SHP77 (cell line): ENCODE measurements around the gene ATP9B.
"Not testable (repeated sequence)": the region's sequence is repeated elsewhere in the genome, so short reads cannot be mapped to it uniquely, and the experiment has no call there.

Source experiments
- DNase-seq, 2 experiments: peaks; one replicate each; lab custom pipeline; 2025; lab: John Stamatoyannopoulos, UW

ATP9B gene

GRCh38 chr18:79071503-79072210 is 2.5 kb downstream of the ATP9B start:
- no peak for DNase-seq

- DNase-seq: not testable (repeated sequence)
These were observed 3.5 kb downstream of the ATP9B start for GRCh38 chr18:79072655-79073054.

GRCh38 chr18:79077181-79077580 is 8.0 kb downstream of the ATP9B start:
- no peak for DNase-seq

- DNase-seq: not testable (repeated sequence)
These were observed 9.6 kb downstream of the ATP9B start for GRCh38 chr18:79078791-79079190.

- no peak for DNase-seq
These were observed 23.7 kb downstream of the ATP9B start for GRCh38 chr18:79092874-79093273.

- DNase-seq: no peak
These were observed 24.8 kb downstream of the ATP9B start for GRCh38 chr18:79093986-79094385.

- DNase-seq: no peak
These were observed 26.0 kb downstream of the ATP9B start for GRCh38 chr18:79095216-79095615.

GRCh38 chr18:79100944-79101343 is 31.8 kb downstream of the ATP9B start:
- no peak for DNase-seq

GRCh38 chr18:79102886-79103285 is 33.7 kb downstream of the ATP9B start:
- no peak for DNase-seq

GRCh38 chr18:79104137-79104536 is 34.9 kb downstream of the ATP9B start:
- no peak for DNase-seq

- no peak for DNase-seq
These were observed 36.3 kb downstream of the ATP9B start for GRCh38 chr18:79105455-79105854.

- no peak for DNase-seq
These were observed 36.9 kb downstream of the ATP9B start for GRCh38 chr18:79106084-79106483.

- DNase-seq: no peak
These were observed 38.7 kb downstream of the ATP9B start for GRCh38 chr18:79107886-79108285.

- DNase-seq: no peak
These were observed 39.5 kb downstream of the ATP9B start for GRCh38 chr18:79108549-79109215.

- no peak for DNase-seq
These were observed 42.3 kb downstream of the ATP9B start for GRCh38 chr18:79111483-79111882.

- DNase-seq: no peak
These were observed 48.2 kb downstream of the ATP9B start for GRCh38 chr18:79117385-79117784.

GRCh38 chr18:79117788-79118187 is 48.6 kb downstream of the ATP9B start:
- DNase-seq: no peak

GRCh38 chr18:79118797-79119196 is 49.6 kb downstream of the ATP9B start:
- DNase-seq: no peak

- no peak for DNase-seq
These were observed 52.7 kb downstream of the ATP9B start for GRCh38 chr18:79121746-79122474.

GRCh38 chr18:79123948-79124347 is 54.8 kb downstream of the ATP9B start:
- DNase-seq: no peak

GRCh38 chr18:79129120-79129519 is 59.9 kb downstream of the ATP9B start:
- DNase-seq: no peak

- no peak for DNase-seq
These were observed 64.5 kb downstream of the ATP9B start for GRCh38 chr18:79133724-79134123.

- no peak for DNase-seq
These were observed 66.7 kb downstream of the ATP9B start for GRCh38 chr18:79135924-79136323.
